ENCODE measurements around the gene MT1A. TPM values are rescaled to one million over a fixed set of nuclear protein-coding genes. Genes with fewer than 3 reads are reported as not detected.

MT1A gene
- total RNA-seq, 1 donor from 2014 or later, result not detected

DNA sequence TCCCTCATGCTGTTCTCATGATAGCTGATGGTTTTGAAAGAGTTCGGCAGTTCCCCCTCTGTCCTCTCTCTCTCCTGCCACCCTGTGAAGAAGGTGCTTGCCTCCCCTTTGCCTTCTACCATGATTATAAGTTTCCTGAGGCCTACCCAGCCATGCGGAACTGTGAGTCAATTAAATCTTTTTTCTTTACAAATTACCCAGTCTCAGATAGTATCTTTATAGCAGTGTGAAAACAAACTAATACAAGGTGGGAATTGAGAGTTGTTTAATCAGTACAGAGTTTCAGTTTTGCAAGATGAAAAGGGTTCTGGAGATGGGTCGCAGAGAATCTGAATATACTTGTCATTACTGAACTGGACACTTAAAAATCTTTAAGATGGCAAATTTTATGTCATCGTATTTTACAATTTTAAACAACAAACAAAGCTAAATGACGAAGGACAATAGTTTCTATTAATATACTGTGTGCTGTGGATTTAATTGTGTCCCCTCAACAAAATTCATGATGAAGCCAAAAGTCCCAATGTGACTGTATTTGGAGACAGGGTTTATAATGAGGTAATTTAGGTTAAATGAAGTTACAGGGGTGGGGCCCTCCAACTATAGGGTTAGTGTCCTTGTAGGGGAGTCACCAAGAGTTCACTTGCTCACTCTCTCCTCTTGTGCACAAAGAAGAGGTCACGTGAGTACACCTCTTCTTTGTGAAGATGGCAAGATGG lies 44.7 kb upstream of the MT1A start:
- no peak for TF ChIP-seq CTCF (IDR thresholded peaks at IDR 0.05)
- H3K27me3 Mint-ChIP-seq (ENCODE audit: low read depth), result peaks cover 11% of the 10 kb centered on the region
- H3K27ac Mint-ChIP-seq (ENCODE audit: unreplicated experiment), result no peak overlapping the region
- H3K36me3 Mint-ChIP-seq (ENCODE audit: low read depth), result no peaks in the 10 kb centered on the region
- peaks cover 10% of the 10 kb centered on the region for H3K9me3 Mint-ChIP-seq (ENCODE audit: low read depth)
- peaks cover 11% of the 10 kb centered on the region for H3K4me1 Mint-ChIP-seq (ENCODE audit: low read depth)
- no peak overlapping the region for H3K4me3 Mint-ChIP-seq (ENCODE audit: unreplicated experiment)
- DNase-seq (ENCODE audit: low spot score), result no peak

GRCh38 chr16:56594292-56594619 lies 44.2 kb upstream of the MT1A start:
- TF ChIP-seq CTCF (IDR thresholded peaks at IDR 0.05), result no peak
- no peak for DNase-seq (ENCODE audit: low spot score)
- Mint-ChIP-seq H3K27ac (ENCODE audit: unreplicated experiment) (no peak overlapping the region), H3K27me3 (ENCODE audit: low read depth) (peaks cover 8% of the 10 kb centered on the region), H3K4me1 (ENCODE audit: low read depth) (peaks cover 9% of the 10 kb centered on the region), H3K4me3 (ENCODE audit: unreplicated experiment) (no peak overlapping the region), H3K9me3 (ENCODE audit: low read depth) (peaks cover 10% of the 10 kb centered on the region), H3K36me3 (ENCODE audit: low read depth) (no peaks in the 10 kb centered on the region)

GRCh38 chr16:56600398-56600999 lies 38.0 kb upstream of the MT1A start:
- H3K9me3 Mint-ChIP-seq (ENCODE audit: low read depth), result peaks cover 7% of the 10 kb centered on the region
- TF ChIP-seq CTCF (IDR thresholded peaks at IDR 0.05), result peak; percentile 83
- DNase-seq (ENCODE audit: low spot score), result no peak
- H3K27me3 Mint-ChIP-seq (ENCODE audit: low read depth), result peaks cover 5% of the 10 kb centered on the region
- peaks cover 7% of the 10 kb centered on the region for H3K4me1 Mint-ChIP-seq (ENCODE audit: low read depth)
- H3K27ac Mint-ChIP-seq (ENCODE audit: unreplicated experiment), result no peak overlapping the region
- H3K36me3 Mint-ChIP-seq (ENCODE audit: low read depth), result no peaks in the 10 kb centered on the region
- H3K4me3 Mint-ChIP-seq (ENCODE audit: unreplicated experiment), result no peak overlapping the region

- Mint-ChIP-seq H3K4me1 (ENCODE audit: low read depth) (peaks cover 15% of the 10 kb centered on the region), H3K9me3 (ENCODE audit: low read depth) (peaks cover 7% of the 10 kb centered on the region), H3K27me3 (ENCODE audit: low read depth) (peaks cover 5% of the 10 kb centered on the region)
These were observed 37.1 kb upstream of the MT1A start for GRCh38 chr16:56601325-56601724.

GRCh38 chr16:56603589-56603988 lies 34.9 kb upstream of the MT1A start:
- Mint-ChIP-seq H3K4me1 (ENCODE audit: low read depth) (peaks cover 34% of the 10 kb centered on the region), H3K27ac (ENCODE audit: unreplicated experiment) (no peak overlapping the region), H3K36me3 (ENCODE audit: low read depth) (no peaks in the 10 kb centered on the region), H3K9me3 (ENCODE audit: low read depth) (no peaks in the 10 kb centered on the region), H3K27me3 (ENCODE audit: low read depth) (peaks cover 2% of the 10 kb centered on the region), H3K4me3 (ENCODE audit: unreplicated experiment) (no peak overlapping the region)
- peak; percentile 78 for TF ChIP-seq CTCF (IDR thresholded peaks at IDR 0.05)
- DNase-seq (ENCODE audit: low spot score), result no peak

More at GRCh38 chr16:56601325-56601724, 37.1 kb upstream of the MT1A start:
- H3K36me3 Mint-ChIP-seq (ENCODE audit: low read depth), result no peaks in the 10 kb centered on the region
- no peak for DNase-seq (ENCODE audit: low spot score)
- no peak overlapping the region for H3K27ac Mint-ChIP-seq (ENCODE audit: unreplicated experiment)
- no peak overlapping the region for H3K4me3 Mint-ChIP-seq (ENCODE audit: unreplicated experiment)
- no peak for TF ChIP-seq CTCF (IDR thresholded peaks at IDR 0.05)

Measured in chondrocyte (in vitro differentiated cells).